8988T (cell line): ENCODE results near the gene KLHL14.
"Not testable (repeated sequence)": the region's sequence is repeated elsewhere in the genome, so short reads cannot be mapped to it uniquely, and the experiment has no call there.

Experiments
- DNase-seq: peaks from one replicate; pipeline ENCODE4 v3.0.0; 2011

Gene KLHL14, protein sequence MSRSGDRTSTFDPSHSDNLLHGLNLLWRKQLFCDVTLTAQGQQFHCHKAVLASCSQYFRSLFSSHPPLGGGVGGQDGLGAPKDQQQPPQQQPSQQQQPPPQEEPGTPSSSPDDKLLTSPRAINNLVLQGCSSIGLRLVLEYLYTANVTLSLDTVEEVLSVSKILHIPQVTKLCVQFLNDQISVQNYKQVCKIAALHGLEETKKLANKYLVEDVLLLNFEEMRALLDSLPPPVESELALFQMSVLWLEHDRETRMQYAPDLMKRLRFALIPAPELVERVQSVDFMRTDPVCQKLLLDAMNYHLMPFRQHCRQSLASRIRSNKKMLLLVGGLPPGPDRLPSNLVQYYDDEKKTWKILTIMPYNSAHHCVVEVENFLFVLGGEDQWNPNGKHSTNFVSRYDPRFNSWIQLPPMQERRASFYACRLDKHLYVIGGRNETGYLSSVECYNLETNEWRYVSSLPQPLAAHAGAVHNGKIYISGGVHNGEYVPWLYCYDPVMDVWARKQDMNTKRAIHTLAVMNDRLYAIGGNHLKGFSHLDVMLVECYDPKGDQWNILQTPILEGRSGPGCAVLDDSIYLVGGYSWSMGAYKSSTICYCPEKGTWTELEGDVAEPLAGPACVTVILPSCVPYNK

DNA sequence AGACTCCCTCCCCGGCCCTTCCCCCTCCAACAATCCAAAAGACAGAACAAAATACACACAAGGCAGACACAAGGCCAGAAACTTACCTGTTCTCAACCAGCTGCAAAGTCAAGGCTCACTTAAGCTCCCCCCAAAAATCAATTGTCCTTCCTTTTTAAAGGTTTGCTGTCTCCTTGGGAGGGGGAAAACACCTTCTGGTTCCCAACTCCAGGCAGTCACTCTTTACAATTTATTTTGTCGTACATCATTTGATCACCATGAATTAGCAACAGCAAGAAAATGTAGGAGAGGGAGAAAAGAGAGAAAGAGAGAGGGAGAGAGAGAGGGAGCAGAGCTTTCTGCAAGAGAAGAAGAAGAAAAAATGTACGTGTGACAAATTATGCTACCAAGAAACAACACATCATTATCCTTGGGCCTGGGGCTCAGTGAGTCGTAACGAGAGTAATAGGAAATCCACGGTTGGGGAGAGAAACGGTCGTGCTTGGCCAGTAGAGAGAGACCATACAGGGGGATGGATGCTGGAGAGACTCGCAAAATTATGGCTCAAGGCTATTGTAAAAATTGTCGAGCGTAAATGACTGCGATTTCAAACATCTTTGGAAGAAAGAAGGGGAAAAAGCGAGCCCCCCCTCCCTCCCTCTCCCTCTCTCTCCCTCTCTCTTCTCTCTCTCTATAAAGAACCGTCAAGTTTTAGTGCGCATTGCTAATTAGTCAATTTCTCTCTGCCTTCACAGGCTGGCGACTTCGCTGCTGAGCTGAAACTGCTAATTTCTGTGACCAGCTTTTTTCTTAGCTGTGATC is at the start of gene KLHL14:
TSS of gene KLHL14 (minus strand) at position 443 of the 801 bp plus-strand sequence. CDS start 2,432 bp downstream, outside the sequence.
- DNase-seq = no peak

DNA sequence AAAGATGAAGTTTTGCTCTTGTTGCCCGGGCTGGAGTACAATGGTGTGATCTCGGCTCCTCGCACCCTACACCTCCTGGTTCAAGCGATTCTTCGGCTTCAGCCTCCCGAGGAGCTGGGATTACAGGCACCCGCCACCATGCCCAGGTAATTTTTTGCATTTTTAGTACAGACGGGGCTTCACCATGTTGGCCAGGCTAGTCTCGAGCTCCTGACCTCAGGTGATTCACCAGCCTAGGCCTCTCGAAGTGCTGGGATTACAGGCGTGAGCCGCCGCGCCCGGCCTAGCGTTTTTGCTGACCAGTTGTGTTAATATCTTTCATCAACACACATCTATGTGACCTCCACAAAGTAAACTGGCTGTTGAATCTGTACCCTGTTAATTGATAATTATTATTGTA is 49.4 kb upstream of the KLHL14 start:
- DNase-seq = no peak

DNA sequence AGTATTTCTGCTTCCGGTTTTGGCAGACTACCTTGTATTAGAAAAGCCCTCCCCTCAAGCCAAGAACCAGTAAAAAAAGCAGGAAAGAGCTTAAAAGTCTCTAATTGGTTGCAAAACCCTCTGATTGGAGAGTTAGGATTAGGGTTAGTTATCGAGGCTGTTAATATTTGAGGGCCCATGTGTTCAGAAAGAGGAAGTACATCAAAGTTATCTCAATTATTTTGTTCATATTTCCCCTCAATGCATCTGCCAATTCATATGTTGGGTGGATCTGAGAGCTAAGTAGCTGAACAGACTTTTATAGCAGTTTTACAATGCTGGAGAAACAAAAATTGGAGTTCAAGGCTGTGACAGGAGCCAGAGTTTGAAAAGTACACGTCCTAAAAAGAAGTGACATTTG is 43.1 kb upstream of the KLHL14 start:
- DNase-seq = no peak

DNA sequence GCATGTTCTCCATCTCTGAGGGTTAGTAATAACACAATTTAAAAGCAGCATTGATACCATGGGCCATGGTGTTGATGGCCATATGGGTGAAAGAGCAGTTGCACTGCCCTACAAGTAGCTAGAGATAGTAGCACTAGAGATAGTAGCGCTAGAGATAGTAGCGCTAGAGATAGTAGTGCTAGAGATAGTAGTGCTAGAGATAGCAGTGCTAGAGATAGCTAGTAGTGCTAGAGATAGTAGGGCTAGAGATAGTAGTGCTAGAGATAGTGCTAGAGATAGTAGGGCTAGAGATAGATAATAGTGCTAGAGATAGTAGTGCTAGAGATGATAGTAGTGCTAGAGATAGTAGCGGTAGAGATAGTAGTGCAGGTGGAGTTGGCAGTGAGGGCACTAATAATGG is 39.5 kb upstream of the KLHL14 start:
- DNase-seq = no peak

DNA sequence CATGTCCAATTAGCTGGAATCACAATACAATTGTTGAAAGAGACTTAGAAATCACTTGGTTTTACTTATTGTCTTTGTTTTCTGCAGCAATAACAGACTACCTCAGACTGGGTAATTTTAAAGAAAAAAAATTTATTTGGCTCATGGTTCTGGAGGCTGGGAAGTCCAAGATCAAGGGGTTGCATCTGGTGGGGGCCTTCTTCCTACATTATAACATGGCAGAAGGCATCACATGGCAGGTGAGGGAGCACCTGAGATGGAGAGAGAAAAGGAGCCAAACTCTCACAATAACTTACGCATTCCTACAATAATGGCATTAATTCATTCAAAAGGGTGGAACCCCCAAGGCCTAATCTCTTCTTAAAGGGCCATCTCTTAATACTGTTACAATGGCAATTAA is 37.5 kb upstream of the KLHL14 start:
- no peak for DNase-seq

DNA sequence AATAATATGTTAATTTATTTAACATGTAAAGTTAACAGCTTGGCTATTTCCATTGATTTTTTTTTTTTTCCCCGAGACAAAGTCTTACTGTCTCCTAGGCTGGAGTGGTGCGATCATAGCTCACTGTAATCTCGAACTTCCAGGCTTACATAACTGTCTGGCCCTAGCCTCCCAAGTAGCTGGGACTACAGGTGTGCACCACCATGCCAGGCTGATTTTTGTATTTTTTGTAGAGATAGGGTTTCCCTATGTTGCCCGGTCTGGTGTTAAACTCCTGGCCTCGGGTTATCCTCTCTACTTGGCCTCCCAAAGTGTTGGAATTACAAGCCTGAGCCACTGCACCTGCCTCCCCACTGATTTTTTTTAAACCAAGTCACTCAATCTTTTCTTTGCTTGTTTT is 32.5 kb upstream of the KLHL14 start:
- no peak for DNase-seq

DNA sequence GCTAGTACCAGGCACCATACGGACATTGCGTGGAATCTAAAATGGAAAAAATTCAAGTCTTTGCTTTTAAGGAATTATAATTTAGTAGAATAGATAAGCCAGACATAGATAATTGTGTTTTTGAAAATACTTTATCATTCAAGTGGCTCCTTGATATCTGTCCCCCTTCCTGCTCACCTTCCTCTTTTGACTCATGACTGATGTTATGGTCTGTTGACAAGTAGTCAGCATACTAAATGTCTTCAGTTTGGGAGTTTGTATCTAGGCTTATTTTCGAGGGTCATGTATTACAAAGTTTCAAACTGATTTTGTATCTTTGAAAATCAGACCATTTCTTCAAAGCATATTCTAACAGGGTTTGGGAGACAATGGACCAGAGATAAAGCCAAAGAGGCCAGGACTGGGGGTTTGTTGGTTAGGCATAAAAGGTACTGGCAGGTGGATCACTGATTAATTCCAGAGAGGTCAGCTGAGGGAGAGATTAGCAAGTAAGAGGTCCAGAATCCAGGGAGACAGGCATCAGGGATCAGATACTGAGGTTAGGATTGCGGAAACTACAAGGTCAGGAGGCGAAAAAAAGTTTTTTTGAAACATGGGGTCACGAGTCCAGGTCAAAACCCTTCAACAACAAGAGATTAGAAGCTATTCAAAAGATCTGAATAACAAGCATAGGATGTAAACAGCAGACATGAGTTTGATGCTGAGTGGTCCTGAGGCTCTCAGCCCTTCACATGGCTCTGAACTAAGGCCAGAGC is 31.5 kb upstream of the KLHL14 start:
- DNase-seq = no peak

DNA sequence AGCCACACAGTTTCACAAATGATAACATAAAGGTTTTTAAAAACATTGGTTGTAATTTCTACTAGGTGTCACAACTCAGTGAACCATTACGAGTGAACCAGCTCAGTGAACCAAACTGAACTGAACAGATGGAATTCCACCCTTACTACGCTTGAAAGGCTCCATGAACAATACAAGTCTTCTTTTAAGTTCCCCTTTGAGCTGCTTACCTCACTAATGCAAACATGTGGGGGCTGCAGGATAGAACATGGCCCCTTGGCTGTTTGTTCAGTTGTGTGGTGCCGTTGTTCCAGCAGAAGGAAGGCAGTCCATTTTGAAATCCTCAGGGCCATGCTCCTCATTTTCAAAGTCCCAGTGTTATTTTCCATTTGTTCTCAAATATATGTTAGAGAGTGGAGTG is 30.7 kb upstream of the KLHL14 start:
- no peak for DNase-seq

DNA sequence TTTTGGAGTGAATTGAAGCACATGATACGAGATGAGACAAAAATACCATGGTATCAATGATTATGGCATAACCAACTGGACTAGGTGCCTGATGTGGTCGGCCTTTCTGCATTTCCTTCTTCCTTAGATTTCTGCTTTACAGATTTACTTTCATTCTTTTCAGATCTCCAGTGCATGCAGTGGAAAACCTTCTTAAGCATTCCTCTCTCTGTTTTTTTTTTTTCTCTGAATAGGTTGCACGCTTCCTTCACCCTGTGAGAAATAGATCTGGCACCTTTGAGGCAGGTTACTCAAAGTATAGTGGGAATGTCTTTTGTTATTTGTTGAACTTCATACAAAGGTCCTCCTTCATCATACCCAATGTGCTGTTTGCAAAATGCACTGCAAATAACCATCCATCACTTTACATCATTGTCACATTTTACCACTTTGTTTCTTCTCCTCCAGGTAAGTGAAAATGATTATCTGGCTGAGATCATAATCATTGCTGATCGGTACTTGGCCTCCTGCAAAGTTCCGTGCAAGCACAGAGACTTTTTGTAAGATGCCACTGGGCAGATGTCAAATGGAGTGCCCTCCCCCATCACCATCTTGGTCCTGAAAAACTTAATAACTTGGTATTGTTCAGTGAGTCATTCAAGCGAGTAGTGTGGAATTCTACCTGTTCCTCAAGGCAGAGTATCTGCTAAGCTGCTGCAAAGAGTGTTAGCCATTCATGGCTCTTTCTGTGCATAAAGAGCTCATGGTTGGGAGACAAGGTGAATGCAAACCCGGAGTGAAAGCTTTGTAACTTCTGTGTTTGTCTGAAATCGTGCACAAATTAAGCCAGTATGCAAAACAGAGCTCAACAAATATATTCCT is 30.0 kb upstream of the KLHL14 start:
- no peak for DNase-seq

DNA sequence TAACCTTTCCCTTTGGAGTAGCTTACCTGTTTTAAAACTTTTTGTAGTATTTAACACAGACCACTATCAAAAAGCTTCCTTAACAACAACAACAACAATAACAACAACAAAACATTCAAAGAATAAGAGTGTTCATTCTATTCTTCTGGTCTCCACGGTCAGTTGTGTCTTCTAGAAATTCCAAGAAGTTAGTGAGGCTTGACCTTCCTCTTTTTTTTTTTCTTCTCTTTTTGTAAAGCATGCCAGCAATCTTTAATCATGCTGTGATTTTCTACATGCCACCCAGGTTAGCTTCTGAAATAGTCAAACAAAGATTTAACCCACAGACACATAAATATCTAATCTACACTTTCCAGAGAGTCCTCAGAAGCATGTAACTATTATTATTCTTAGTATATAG is 28.4 kb upstream of the KLHL14 start:
- DNase-seq = no peak

DNA sequence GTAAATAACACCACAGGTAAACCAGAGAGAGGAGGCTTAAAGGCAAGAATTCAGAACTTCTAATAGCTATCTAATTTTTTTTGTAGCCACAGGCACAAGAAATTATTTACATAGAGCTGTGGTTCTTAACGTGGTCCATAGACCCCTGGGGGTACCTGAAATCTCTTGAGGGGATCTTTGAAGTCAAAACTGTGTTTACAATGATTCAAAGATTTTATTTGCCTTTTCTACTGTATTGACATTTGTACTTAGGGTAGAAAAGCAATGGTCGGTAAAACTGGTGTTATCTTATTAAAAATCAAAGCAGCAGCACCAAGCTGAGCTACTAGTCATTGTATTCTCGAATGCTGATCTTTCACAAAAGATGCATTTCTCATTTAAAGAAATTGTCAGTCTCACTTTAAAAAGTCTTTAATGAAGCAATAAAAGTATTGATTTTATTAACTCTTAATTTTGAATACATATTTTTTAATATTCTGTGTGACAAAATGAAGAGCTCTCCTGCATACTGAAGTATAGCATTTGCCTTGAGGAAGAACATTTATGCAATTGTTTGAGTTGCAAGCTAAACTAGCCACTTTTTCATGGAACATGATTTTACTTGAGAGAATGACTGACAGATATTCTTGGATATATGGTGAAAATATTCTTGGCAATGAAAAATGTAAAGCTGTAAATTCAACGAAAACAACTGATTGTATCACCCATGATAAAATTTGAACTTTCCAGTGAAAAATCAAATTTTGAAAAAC is 25.6 kb upstream of the KLHL14 start:
- DNase-seq = no peak

DNA sequence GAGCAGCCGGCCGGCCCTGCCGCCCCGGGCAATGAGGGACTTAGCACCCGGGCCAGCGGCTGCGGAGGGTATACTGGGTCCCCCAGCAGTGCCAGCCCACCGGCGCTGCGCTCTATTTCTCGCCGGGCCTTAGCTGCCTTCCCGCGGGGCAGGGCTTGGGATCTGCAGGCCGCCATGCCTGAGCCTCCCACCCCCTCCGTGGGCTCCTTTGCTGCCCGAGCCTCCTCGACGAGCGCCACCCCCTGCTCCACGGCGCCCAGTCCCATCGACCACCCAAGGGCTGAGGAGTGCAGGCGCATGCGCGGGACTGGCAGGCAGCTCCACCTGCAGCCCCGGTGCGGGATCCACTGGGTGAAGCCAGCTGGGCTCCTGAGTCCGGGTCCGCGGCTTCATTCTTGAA is 21.8 kb upstream of the KLHL14 start:
- DNase-seq = not testable (repeated sequence)

DNA sequence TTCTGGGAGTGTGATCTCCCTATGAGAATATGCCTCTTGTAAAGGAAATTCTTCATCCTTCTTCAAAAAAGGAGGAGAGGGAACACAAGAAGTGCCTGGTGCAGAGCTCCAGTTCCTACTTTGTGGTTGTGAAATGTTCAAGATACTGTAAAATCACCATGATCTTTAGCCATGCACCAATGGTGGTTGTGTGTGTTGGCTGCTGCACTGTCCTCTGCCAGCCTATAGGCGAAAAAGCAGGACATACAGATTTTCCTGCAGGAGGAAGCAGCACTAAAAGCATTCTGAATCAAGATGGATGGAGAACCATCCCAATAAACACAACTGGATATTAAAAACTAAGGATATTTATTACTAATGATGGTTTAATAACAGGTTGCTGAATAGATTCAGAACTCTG is 6.2 kb upstream of the KLHL14 start:
- DNase-seq = no peak

DNA sequence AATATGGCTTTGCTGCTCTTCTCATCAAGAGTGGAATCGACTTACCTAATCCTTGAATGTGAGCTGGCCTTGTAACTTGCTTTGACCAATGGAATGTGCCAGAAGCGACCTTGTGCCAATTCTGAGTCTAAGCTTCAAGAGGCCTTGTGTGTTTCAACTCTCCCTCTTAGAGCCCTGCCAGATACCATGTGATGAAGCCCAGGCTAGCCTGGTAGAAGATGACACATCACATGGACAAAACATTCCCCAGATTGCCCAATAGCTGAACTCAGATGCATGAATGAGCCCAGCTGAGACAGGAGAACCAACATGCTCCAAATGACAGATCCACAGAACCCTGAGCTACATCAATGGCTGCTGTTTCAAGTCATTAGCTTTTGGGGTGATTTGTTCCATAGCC is 4.2 kb upstream of the KLHL14 start:
- no peak for DNase-seq

DNA sequence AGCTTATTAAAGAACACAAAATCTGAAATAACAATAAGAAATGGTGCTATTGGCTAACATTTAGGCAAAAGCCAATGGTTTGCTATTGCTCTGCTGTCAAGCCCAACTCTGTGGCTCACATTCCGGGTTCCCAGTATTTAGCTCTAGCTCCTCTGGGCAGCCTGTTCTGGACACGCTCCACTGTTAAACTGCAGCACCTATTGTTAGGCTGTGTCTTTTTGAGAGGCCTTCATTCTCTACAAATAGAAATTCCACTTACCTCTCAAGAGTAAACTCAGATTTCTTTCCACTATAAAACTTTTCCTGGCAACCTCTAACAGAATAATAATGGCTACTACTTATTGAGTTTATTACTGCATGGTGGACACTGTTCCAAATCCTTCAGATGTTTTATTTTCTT is 3.7 kb upstream of the KLHL14 start:
- DNase-seq = no peak

DNA sequence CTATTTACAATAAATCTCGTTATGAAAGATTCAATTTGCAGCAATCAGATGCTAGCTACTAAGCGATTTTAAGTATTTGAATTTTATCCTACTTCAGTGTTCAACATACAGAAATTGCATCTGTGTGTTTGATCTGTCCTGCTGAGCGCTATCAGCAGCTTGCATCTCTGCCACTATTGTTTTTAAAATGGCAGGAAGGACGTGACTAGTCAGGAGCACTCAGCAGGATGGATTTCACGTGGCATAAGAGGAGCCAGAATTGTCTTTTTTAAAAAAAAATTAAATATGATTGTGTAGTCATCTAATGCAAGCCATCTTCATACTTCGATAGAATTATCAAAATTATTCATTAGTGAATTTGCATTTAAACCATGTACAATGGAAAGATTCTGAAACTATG is 2.8 kb upstream of the KLHL14 start:
- DNase-seq = no peak

DNA sequence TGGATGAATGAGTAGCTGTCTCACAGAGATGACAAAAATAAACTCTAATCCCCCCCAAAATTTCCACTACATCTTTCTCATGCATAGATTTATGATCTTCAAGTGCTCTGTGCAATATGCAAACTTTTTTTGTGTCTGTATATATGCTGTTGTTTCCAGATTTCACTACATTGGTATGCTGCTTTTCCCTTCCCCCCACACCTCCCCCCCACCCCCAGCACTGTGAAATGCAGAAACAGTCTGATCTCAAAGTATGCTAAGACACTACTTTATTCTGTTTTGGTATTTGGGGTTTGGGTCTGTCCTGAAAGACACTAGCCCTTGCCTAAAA is 524 bp upstream of the KLHL14 start:
- no peak for DNase-seq

DNA sequence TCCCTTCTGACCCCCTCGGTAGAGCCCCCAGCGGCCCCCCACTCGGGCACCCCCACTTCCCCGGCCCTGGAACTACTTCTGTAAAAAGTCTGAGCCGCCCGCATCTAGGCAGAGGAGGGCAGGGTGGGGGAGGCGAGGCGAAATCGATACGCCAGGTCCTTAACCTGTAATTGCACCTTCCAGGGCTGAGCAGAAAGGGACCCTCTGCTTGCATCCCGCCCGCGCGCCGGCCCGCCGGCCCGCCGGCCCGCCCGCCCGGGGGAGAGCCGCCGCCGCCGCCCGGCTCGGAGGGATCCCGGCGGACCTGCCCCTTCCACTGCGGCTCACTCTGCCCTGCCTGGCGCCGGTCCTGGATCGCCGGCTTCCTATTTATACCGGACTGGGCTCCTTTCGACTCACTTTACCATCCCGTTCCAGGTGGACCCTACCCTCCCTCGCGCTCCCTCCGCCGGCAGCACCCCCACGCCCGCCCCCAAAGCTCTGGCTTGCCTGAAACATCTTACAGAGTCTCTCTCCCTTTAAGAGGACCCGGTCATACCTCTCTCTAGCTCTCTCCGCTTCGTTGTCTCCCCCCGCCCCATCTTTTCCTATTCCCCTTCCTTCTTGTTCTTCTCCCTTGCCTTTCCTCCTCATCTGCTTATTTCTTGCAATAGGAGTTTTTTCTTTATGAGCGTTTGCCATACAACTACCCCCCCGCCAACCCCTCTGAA is 797 bp downstream of the KLHL14 start:
- peak; percentile 51 for DNase-seq

DNA sequence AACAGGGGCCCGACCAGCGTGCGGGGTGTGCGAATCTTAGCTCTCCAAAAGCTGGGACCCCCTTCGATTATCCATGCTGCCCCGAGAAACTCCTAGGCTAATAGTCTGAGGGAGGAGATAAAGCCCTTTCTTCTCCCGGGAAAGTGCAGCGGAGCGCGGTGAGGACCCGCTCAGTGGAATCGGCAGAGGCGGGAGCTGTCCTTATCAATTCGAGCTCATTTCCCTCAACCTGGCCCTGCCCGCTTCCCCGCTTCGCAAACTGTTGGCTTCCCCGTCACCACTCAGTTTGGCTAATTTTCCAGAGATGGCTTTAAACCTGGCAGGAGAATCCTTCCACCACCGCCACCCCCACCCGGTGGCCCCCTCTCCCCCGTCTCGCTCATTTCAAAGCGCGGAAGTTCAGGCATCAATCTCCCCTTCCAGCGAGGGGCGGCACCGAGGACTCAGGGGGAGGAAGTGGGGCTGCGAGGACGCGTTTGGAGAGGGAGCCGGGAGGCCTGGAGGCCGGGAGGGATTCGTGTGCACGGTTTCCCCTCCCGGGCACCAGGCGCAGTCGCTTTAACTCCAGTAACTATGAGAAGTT is 1.6 kb downstream of the KLHL14 start:
- DNase-seq = peak; percentile 80

DNA sequence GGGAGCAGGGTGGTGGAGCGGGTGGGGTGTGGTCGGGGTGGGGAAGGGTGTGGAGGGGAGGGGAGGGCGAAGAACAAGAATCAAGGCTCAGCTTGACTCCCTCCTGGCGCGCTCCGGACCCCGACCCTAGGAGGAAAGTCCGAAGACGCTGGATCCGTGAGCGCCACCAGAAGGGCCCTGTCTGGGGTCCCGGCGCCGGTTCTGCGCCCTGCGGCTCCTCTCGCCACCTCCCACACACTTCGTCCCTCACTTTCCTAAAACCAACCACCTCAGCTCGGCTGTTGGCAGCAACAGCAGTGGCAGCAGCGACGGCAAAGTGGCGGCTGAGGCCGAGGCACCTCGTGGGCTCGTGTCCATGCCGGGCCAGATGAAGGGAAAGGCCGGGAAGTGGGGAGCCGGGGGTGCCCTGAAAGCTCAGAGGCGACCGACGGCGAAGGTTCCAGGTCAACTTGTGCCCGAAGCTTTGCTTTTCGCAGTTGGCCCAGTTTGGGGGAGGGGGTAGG is 2.1 kb downstream of the KLHL14 start:
- DNase-seq = no peak
